CD4-positive, alpha-beta T cell treated with Interleukin-6 at 100 ng/mL for 8 hours (primary cell): Measurements from ENCODE around the gene APCDD1L.
"Not testable (repeated sequence)": the region's sequence is repeated elsewhere in the genome, so short reads cannot be mapped to it uniquely, and the experiment has no call there.

Source experiments
- DNase-seq: peaks from one replicate; pipeline ENCODE4 v3.0.0-alpha.2; 2020; ENCODE audit warnings: mixed read lengths, low spot score

APCDD1L gene

DNA sequence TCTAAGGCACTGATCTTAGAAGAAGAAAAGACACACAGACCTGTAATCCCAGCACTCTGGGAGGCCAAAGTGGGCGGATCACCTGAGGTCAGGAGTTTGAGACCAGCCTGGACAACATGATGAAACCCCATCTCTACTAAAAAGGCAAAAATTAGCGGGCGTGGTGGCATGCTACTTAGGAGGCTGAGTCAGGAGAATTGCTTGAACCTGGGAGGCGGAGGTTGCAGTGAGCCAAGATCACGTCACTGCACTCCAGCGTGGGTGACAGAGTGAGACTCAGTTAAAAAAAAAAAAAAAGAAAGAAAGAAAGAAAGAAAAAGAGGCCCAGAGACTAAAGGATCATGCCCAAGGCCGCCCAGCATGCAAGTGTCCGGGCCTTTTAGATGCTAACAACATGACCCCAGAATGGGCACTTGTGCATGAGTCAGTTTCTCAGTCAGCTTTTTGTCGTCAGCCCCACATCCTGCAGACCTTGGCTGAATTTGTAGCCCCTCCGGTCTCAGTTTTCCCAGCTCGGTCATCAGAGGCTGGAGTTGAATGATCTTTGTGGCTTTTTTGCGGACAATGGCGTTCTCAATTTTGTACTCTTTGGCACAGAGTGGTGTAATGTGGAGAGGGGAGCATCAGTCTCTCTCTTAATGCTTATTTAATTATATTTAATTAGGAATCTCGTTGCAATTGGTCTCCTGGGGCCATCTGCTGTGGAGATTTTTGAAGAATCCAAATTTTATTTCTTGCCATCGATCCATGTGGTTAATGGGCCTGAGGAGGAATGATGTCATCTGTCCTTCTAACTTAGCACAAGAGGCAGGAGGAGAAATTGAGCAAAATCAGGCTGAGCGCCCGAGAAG lies 30.6 kb upstream of the APCDD1L start:
- no peak for DNase-seq

GRCh38 chr20:58544891-58545290 lies 29.7 kb upstream of the APCDD1L start:
- DNase-seq, result no peak

DNA sequence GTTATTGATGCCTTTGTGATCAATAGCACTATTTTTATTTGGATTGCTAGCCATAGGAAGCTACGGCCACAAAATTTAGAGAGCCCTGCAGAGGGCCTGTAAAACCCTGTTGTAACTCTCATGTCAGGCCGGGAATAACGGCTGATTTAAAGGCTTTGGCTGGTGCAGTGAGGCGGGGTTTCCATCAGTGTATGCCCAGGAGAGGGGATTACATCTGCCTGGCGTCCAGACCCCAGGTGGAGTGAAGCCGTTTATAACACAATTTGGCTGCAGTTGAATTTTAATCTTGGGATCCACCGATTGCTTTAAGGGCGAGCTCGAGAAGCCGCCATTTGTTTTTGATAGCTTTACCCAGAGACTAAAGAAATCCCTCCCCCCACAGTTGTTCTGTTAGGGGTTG lies 29.1 kb upstream of the APCDD1L start:
- DNase-seq, result no peak

DNA sequence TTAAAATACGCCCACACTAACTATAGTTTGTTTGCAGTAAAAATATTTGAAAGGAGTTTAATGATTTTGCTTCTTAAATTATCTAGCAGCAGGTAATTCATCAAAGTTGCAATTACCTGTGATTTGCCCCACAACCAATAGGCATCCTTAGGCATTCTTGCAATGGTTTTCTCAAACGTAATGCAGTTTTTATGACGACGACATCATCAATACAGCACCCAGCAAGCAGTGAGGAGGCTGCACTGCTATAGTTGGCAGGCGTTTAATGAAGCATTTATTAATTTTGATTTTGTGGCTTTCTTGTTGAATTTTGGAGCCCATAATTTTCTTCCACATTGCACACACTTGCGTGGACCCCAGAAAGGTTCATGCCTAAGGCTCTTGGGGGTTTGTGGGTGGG lies 28.1 kb upstream of the APCDD1L start:
- no peak for DNase-seq

DNA sequence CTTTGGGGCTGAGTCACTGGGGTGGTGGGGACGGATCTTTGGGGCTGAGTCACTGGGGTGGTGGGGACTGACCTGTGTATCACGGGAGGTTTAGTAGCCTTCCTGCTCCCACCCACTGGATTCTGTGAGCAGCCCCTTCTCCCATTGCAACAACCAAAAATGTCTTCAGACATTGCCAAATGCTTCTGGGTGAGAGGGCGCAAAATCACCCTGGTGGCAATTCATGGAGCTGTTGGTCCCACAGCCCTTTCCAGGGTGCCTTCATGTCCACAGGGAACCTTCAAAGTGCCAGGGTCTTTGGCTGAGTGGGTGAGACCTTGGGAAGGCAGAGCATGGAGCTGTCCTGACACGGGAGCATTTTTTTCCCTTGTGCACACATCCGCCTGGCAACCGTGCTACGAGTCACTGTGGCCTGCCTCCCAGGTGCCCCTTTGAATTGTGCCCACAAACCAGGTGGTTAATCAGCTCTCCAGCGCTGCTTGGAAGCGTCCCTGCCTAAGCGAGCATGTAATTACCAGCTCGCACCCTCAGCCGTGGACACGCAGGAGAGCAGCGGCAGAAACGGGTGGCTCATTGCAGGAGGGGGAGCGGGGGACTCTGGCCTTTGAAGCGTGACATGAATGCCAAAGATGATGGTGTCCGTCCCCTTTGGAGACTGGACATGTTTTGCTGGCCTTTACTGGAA lies 27.4 kb upstream of the APCDD1L start:
- no peak for DNase-seq

DNA sequence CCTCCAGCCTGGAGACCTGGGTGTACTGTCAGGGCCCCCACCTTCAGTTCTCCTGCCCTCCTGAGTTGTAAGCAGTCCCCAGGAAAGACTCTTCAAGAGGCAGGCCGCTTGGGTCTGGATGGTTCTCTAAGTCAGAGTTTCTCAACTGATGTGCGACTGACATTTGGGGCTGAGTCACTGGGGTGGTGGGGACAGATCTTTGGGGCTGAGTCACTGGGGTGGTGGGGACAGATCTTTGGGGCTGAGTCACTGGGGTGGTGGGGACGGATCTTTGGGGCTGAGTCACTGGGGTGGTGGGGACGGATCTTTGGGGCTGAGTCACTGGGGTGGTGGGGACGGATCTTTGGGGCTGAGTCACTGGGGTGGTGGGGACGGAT lies 26.8 kb upstream of the APCDD1L start:
- not testable (repeated sequence) for DNase-seq

- DNase-seq, result no peak
Measured at GRCh38 chr20:58538752-58539151, 23.6 kb upstream of the APCDD1L start.

DNA sequence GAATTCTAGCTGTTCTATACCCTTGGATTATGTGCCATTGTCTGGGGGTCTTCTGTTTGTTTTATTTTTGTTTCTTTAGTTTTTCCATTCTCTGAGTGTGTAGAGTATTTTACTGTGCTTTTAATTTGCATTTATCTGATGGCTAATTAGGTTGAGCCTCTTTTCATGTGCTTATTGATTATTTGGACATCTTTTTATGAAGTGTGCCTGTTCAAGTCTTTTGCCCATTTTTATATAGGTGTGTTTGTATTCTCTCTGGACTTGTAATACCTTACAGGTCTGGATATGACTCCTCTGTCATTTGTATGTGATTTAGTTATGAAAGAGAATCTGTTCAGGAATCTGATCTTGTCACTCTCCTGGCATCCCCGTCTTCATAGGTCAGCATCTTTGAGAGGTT lies 22.6 kb upstream of the APCDD1L start:
- DNase-seq, result no peak

- DNase-seq, result no peak
Measured at GRCh38 chr20:58536289-58536688, 21.1 kb upstream of the APCDD1L start.

GRCh38 chr20:58531657-58532056 lies 16.5 kb upstream of the APCDD1L start:
- DNase-seq, result no peak

DNA sequence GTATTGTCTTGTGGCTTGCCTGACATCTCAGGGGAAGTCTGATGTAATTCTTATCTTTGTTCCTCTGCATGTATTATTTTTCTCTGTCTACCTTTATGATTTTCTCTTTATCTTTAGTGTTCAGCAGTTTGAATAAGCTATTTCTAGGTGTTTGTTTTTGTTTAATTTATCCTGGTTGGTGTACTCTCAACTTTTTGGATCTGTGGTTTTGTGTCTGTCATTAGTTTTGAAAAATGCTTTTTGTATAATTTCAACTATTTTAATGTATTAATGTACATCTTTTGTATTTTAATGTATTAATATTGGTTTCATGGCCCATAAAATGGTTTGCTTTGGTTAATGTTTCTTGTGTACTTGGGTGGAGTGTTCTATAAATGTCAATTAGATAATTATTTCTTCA lies 15.9 kb upstream of the APCDD1L start:
- DNase-seq, result no peak

- no peak for DNase-seq
Measured at GRCh38 chr20:58528412-58528811, 13.2 kb upstream of the APCDD1L start.

DNA sequence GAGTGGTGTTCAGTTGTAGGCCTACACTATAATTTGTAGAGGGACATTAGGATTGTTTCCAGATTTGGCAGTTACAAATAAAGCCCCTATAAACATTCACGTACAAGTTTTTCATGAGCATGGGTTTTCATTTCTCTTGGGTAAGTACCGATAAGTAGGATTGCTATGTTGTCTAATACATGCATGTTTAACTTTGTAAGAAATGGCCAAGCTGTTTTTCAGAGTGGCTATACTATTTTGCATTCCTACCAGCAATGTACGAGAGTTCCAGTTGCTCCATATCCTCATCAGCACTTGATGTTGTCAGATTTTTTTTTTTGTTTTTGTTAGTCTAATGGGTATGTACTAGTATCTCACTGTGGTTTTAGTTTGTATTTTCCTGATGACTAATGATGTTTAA lies 11.2 kb upstream of the APCDD1L start:
- no peak for DNase-seq

DNA sequence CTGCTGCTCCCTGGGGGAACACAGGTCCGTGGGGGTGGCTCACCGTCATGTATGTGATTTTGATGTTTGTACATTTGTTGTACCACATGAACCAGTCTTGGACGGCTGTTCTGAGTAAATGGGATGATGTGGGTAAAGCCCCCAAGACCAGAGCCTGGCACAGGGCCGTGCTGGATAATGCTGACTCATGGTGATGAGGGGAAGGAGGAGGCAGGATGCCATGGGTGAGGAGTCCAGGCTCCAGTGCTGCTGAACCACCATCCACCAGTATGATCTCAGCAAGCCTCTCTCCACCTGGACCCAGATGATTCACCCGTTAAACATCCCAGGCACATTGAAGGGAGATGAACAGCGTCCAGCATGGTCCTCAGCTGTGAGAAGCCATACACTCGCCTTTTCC lies 9.6 kb upstream of the APCDD1L start:
- DNase-seq, result no peak

GRCh38 chr20:58523971-58524315 lies 8.7 kb upstream of the APCDD1L start:
- no peak for DNase-seq

DNA sequence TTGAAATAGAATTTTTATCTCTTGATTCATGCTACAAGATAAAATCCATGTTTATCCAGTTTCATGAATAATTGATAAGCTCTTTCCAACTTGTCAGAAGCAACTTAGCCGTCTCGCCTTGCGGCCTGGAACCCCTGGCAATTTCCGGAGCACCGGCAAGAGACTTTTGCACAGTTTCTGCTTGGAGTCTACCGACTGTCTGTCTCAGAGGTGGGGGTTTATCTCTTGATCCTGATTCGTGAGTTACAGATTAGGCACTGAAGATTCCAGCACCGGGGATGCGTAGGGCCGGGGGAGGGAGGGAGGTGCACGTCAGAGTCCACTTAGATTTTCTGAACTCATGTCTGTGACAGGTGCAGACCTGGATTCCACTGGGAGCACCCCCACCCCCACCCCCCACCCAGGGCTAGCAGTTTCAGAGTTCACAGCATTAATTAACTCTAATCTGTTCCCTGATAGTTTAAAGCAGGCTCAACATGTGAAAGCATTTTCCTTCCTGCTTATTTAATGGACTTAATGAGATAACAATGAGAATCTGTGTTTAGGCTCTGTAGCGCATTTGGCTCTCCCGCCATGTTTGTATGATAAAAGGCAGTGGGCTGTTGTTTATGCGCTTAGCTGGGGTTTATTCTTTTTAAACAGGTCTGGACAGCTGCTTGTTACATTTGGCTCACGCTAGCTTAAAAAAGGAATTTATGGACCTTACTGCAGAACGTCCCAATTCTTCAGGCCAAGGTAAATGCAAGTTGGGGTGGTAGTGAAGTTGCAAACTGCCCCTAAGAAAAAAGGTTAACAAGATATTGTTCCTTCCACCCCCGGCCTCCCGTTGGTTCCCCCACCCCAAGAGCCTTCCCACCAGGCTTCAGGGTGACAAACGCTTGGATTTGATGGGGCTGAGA lies 8.1 kb upstream of the APCDD1L start:
- no peak for DNase-seq

DNA sequence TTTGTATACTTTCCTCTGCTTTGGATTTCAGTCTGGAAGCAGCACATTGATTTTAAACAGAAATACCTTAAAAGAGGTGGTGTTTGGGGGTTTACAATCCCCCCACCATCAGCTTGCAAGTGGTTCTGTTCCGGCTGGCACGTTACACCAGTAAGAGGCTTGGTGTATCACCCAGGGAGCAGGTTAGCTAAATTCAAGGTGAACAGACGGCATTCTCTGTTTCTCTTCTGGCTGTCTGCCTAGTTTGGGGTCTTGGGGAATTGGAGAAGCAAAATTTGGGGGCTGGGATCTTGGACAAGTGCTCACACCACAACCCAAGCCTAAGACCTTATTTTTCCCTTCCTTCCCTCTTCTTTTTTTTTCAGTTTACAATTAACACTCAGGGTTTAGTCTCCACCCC lies 7.5 kb upstream of the APCDD1L start:
- no peak for DNase-seq

- DNase-seq, result no peak
Measured at GRCh38 chr20:58521763-58522162, 6.6 kb upstream of the APCDD1L start.

DNA sequence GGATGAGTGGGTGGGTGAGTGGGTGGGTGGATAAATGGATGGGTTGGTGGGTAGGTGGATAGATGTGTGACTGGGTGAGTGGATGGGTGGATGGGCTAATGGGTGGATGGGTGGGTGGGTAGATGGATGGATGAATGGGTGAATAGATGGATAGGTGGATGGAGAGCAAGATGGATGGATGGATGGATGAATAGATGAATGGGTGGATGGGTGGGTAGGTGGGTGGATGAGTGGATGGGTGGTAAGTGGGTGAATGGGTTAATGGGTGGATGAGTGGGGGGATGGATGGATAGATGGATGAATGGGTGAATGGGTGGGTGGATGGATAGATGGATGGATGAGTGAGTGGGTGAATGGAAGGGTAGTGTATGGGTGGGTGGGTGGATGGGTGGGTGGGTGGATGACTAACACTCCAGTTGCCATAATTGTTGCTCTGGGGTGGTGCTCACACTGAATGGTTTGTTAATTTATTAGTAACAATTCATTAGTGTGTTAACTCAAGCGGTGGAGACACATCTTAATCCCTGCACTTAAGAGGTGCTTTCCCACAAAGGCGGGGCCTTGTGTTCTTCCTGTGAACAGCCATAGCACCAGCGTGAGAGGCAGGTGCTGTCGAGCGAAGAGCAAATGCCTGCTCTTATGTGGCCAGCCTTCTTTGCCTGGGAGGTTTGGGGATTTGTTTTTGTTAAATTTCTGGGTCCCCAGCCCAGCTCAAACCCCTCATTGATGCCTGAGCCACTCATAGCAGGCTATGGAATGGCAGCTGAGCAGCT lies 4.9 kb upstream of the APCDD1L start:
- DNase-seq, result no peak

GRCh38 chr20:58518896-58519593 lies 3.8 kb upstream of the APCDD1L start:
- DNase-seq, result no peak

DNA sequence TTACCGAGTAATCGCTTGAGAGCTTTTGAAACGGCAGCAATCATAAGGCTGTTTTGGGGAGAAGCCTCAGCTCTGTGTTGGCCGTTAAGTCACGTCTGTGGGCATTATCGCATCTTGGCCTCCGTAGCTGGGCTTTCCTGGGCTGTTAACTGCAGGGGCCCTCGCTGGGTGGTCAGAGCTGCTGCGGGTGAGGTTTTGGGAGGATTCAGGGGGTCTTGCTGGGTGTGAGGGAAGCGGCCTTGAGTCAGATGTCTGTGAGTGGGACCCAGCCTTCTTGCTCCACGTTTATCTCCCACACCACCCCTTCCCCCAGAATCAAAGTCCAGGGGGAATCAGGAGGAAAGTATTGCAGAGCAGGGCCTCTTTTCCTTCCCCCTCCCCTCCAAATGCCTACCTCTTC lies 3.2 kb upstream of the APCDD1L start:
- DNase-seq, result no peak
